Activated CD4-positive, alpha-beta T cell treated with anti-CD3 and anti-CD28 coated beads, Interleukin-2, amount 50 U/mL, for 24 hours (primary cell): Measurements from ENCODE around the gene PWWP2B.

Source experiments
- DNase-seq, 2 donors: peaks; one replicate each; pipeline ENCODE4 v3.0.0-alpha.2; 2020; ENCODE audit warnings: low read depth in 1 of 2, low spot score in 1 of 2

The PWWP2B gene

DNA sequence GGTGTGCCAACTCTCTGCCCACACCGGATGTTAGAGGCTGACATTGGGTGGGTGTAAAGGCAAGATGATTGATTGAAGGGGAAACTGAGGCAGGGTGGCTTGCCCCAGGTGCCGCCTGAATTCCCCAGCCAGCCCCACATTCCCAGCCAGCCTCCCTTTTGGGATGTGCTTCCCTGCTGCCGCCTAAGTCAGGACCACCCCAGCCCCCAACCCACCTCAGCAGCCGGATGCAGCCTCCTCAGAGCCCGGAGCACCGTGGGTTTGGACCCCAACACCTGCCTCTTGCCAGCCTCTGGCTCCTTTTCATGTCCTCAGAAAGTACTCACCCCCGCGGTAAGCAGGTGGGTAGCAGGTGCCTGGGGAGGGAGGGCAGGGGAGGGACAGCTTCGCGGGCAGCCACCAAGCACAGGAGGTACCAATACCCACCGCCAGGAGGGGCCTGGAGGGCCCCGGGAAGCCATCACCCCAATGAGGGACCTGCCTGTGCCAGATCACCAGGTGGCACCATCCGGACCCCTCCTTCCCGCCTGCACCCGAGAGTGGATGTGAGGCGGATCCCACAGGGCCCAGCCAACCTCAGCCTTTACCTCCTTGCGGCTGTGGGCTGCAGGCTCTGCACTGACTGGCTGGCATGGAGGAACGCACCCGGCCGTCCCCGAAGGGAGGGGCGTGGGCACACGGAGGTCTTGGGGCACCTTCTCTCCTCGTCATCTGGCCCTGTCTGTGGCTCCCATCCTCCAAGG, 60.5 kb downstream of the PWWP2B start:
- no peak for DNase-seq

DNA sequence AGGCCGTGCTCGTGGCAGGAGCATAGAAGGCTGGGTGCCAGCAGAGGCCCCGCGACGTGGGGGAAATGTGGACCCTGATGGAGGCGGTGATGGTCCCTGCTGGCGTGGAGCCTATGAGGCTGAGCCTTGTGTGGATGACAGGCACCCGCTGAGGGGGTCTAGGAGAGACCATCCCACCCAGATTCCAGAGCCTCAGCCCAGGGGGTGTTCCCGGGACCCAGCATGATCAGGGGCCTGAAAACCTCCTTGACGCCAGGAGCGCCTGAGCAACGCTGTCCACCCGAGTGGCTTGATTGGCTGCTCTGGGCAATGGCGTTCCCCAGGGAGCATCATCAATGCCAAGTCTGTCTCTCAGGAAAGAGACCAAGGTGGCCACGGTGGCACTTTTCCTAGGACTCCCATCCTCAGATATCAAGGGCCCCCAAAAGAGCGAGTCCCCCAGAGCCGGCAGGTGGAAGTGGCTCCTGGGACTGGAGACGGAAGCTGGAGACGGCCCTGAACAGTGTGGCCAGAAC, 61.1 kb downstream of the PWWP2B start:
- DNase-seq: no peak

DNA sequence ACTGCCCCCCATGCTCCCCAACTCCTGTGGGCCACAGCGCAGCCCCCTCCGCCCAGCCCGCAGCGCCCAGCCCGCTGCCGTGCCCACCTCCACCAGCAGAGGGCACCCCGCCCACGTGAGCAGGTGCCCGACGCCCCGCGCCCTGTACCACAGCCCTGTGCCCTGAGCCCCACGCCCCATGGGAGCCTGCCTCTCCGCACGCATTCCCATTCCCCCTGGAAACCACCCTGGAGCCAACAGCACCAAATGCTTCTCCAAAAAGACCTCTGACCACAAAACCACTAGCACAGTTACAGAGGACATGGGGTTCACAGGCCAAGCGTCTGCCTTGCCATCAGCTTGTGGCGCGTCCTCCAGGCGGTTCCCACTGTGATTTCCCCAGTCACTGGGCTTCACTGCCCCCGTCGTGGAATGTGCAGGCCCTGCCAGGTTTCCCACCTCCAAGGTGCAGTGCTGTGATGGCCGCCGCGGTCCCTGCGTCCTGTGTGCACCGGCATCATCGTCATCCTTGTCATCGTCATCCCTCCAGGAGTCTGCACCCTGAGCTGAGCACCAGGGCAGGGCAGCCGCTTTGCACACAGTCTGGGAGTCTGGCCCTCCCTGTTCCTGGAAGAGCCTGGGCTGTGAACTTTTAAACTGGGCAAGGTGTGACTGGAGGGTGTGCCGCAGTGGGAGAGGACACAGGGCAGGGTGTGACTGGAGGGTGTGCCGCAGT, 61.7 kb downstream of the PWWP2B start:
- peak; percentile 35 to 50 for DNase-seq

- DNase-seq: no peak
These were observed 62.5 kb downstream of the PWWP2B start for GRCh38 chr10:132459301-132460003.

DNA sequence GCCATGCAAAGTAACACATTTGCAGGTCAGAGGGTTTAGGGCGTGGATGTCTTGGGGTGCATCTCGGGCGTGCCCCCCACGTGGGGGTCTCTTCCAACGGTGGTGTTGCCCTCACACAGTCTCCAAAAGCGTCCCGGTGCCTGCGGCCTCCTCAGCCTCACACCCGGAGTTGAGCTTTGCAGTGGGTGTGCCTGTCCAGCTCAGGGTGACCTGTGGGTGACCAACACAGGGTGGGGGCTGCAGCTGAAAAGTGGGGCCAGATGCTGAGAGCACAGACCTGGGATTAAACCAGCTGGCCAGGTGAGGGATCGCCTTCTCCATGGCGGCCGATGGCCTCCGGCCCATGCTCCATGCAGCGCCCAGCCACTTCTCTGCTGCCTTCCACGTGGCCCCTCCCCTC, 63.1 kb downstream of the PWWP2B start:
- DNase-seq: no peak

GRCh38 chr10:132460691-132461090, 63.7 kb downstream of the PWWP2B start:
- no peak for DNase-seq

DNA sequence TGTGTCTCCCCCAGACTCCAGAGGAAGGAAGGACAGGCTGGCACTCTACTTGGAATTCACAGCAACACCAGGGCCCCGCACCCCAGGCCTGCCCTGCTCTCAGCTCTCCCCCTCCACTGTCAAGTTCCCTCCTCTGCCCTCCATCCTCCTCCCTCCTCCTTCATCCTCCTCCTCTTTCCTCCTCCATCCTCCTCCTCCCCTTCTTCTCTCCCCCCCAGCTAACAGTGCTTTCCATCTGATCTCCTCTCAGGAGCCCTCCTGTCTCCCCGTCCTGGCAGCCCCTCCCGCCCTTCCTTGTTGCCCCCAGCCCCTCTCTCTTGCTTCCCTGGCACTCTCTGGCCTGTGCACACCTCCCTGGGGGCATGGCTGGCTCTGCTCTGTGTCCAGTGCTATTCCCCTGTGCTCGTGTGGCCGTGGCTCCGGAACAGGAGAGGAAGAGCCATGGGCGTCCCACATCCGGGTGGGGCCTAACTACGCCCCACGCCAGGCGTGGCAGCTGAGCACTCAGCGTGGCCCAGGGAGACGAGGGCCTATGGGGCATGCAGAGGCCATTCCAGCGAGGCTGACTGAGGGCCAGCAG, 64.2 kb downstream of the PWWP2B start:
- no peak for DNase-seq

DNA sequence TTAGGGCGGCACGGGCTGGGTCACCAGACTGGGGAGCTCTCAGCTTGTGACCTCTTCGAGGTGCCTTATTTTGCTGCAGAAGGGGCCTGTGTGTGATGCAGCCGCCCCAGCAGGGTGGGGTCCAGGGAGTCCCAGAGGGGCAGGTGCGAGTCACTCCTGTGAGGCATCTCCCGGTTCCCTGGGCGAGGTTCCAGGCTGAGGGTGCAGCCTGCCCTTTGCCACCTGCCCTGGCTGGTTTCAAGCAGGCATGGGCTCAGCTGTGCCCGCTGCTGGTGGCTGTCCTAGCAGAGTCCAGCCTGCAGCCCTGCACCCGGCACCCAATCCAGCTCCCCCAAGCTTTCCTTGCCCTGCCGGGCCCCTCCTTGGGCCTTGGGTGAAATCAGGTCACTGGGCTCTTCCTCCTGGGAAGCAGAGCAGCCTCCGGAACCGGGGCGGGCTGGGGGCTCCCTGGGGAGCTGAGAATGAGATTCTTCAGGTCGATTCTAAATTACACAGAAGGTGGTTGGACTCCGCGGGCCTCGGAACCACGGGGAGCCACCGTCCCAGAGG, 64.8 kb downstream of the PWWP2B start:
- no peak for DNase-seq

- DNase-seq: no peak
These were observed 65.7 kb downstream of the PWWP2B start for GRCh38 chr10:132462463-132463332.

GRCh38 chr10:132463333-132464255, 66.6 kb downstream of the PWWP2B start:
- no peak for DNase-seq

DNA sequence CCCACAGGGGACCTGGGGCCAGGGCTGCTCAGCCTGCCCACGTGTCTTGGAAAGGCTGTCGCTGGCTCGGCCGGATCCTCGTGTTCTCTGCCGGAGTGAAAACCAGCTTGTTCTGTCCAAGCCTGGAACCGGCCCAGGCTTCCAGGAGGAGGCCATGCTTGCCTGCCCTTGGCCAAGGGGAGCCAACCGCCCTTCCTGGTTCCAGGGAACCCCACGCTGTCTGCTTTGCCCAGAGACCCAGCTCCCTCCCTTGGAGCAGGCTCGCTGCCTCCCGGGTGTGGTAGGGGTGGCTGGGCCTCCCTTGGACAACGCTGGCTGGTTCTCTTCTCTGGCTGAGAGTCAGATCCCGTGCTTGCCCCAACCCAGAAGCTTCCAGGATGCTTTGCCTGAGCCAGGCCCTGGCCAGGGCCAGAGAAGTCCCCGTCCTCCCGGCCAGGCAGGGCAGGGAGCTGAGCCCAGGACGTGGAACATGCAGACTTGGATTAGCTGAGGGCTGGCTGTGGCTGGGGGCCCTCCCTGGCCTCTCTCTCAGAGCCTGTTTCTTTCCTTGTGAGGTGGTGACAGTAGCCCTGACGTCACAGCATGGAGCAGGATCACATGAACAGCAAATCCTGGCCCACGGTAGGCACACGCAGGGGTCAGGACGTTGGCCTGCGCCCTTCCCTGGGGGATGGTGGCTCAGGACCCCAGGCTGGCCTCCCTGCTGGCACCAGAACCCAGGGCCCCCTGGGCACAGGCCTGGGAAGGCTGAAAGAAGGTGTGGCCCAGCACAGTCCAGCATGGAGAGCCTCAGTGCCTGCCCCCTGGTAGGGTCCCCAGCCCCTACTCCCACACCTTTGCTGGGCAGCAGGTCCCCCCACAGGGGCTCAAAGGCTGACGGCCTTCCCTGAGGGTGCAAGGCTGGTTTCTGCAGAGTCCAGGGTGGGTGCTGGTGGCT, 67.5 kb downstream of the PWWP2B start:
- no peak for DNase-seq

- no peak for DNase-seq
These were observed 68.3 kb downstream of the PWWP2B start for GRCh38 chr10:132465193-132465888.

DNA sequence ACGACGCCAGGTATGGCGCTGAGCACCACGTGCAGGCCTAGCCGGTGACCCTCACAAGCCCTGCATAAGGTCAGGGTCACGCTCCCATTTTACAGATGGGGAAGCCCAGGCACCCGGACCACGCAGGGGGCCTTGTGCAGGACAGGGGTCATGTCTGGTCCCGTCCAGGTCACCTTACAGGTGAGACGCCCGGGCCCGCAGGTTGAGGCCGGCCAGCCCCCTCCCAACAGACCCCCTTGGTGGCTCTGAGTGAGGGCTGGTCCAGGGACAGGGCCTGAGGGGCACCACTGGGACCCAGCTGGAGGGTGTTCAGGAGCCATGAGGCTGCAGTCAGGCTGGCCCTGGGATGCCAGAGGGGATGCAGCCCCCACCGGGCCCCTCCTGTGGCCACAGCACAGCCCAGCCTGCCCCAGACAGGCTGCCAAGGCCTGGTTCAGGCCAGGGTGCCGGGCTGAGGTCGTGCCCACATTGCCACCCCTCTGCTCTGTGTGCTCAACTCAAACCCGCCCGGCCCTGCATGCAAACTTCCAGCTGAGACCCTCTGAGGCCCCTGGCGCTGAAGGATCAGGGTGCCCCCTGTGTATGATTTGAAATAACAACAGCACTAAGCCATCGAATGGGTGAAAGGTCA, 69.0 kb downstream of the PWWP2B start:
- DNase-seq: no peak

GRCh38 chr10:132466520-132467463, 69.8 kb downstream of the PWWP2B start:
- no peak for DNase-seq
